NCI-H69 (cell line): ENCODE results near the gene LTBR.

Source experiments
- DNase-seq: peaks from one replicate; lab custom pipeline; 2025; lab: John Stamatoyannopoulos, UW

The LTBR gene

GRCh38 chr12:6384499-6385436 lies 806 bp downstream of the LTBR start:
- DNase-seq: no peak

GRCh38 chr12:6386038-6386437 lies 2.1 kb downstream of the LTBR start:
- DNase-seq: no peak

- no peak for DNase-seq
Observed at GRCh38 chr12:6386491-6386890, 2.5 kb downstream of the LTBR start.

GRCh38 chr12:6387541-6387940 lies 3.6 kb downstream of the LTBR start:
- DNase-seq: no peak

GRCh38 chr12:6390084-6390799 lies 6.3 kb downstream of the LTBR start:
- DNase-seq: no peak

- no peak for DNase-seq
Observed at GRCh38 chr12:6391013-6391412, 7.1 kb downstream of the LTBR start.

GRCh38 chr12:6392504-6392903 lies 8.5 kb downstream of the LTBR start:
- no peak for DNase-seq

GRCh38 chr12:6393109-6393508 lies 9.1 kb downstream of the LTBR start:
- DNase-seq: no peak

GRCh38 chr12:6394398-6394797 lies 10.4 kb downstream of the LTBR start:
- DNase-seq: no peak

- no peak for DNase-seq
Observed at GRCh38 chr12:6396031-6396430, 12.1 kb downstream of the LTBR start.

- DNase-seq: no peak
Observed at GRCh38 chr12:6399884-6400644, 16.1 kb downstream of the LTBR start.

- DNase-seq: no peak
Observed at GRCh38 chr12:6404390-6404789, 20.4 kb downstream of the LTBR start.

GRCh38 chr12:6405963-6406362 lies 22.0 kb downstream of the LTBR start:
- no peak for DNase-seq

GRCh38 chr12:6407236-6407954 lies 23.4 kb downstream of the LTBR start:
- no peak for DNase-seq

GRCh38 chr12:6416596-6416995 lies 32.6 kb downstream of the LTBR start:
- DNase-seq: no peak

GRCh38 chr12:6418796-6419195 lies 34.8 kb downstream of the LTBR start:
- DNase-seq: no peak

- DNase-seq: no peak
Observed at GRCh38 chr12:6420364-6420763, 36.4 kb downstream of the LTBR start.

- peak; percentile 94 for DNase-seq
Observed at GRCh38 chr12:6423267-6424007, 39.5 kb downstream of the LTBR start.

GRCh38 chr12:6424008-6424347 lies 40.0 kb downstream of the LTBR start:
- no peak for DNase-seq

GRCh38 chr12:6424866-6425265 lies 40.9 kb downstream of the LTBR start:
- DNase-seq: no peak
